KBM-7 (cell line): ENCODE results near the gene SYNCRIP.
"Not testable (repeated sequence)": the region's sequence is repeated elsewhere in the genome, so short reads cannot be mapped to it uniquely, and the experiment has no call there.

ENCODE experiments used
- DNase-seq: peaks from one replicate; pipeline ENCODE4 v3.0.0-alpha.2; 2015
- in situ Hi-C: fragments of 300-500 bp; cut with MboI; formaldehyde crosslinking; loops from 2 replicates; pipeline ENCODE4 v1.14.3; 2020; ENCODE audit warnings: low sequenced_read_pairs, low pct_unique_long_range_greater_than_20kb, mixed read lengths

SYNCRIP gene

GRCh38 chr6:85642774-85643536 lies at the start of gene SYNCRIP:
Gene SYNCRIP (minus strand): TSS chr6:85642886. CDS start chr6:85641439, 1,447 bp downstream.
- DNase-seq = peak; percentile 98
- in situ Hi-C loops = no loop called here

DNA sequence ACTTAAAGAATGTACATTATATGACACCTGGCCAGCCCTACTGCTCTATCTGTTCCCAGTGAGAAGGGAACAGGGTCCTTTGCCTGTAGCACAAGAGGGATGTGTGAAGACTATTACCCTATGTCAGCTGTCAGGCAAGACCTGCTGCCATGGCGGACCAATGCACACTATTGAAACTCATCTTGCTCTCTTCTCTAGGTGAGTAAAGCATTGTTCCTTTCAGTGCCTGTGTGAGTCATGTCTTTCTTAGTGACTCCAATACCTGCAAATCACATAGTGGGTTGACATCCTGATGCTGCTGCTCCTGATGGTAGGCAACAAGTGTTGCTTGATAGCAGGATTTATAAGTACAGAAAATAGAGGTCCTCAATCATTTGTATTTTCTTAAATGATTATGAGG lies 48.8 kb upstream of the SYNCRIP start:
- DNase-seq = no peak
- in situ Hi-C loops = no loop called here

DNA sequence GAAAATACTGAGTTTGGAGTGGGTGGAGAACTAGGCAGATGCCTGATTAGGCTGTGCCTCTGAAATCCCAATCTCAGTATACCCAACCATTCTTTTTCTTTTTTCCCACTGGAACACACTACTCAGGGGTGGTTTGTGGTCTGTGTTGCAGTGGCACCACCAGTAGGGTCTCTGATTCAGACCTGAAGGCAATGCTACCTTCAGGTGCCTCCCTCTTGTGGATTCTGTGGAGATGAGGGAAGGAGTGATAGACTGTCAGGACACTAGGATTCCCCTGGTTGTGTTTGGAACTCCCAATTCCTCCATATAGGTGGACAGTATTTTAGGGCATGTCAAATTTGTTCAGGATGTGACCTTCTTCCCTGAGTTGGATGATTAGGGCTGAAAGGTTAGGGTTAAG lies 47.4 kb upstream of the SYNCRIP start:
- DNase-seq = no peak
- in situ Hi-C loops = no loop called here

GRCh38 chr6:85685713-85686112 lies 43.0 kb upstream of the SYNCRIP start:
- in situ Hi-C loops = no loop called here
- no peak for DNase-seq

- in situ Hi-C loops = no loop called here
These were observed 42.1 kb upstream of the SYNCRIP start for GRCh38 chr6:85684809-85685171.

GRCh38 chr6:85684133-85684808 lies 41.6 kb upstream of the SYNCRIP start:
- peak; percentile 42 for DNase-seq
- in situ Hi-C loops = no loop called here

More at GRCh38 chr6:85684809-85685171, 42.1 kb upstream of the SYNCRIP start:
- no peak for DNase-seq

- in situ Hi-C loops = not testable (repeated sequence)
- peak; percentile 32 for DNase-seq
These were observed 39.2 kb upstream of the SYNCRIP start for GRCh38 chr6:85681899-85682298.

- in situ Hi-C loops = no loop called here
- peak; percentile 60 for DNase-seq
These were observed 37.7 kb upstream of the SYNCRIP start for GRCh38 chr6:85680388-85680787.

- DNase-seq = no peak
- in situ Hi-C loops = no loop called here
These were observed 36.9 kb upstream of the SYNCRIP start for GRCh38 chr6:85679445-85680123.

DNA sequence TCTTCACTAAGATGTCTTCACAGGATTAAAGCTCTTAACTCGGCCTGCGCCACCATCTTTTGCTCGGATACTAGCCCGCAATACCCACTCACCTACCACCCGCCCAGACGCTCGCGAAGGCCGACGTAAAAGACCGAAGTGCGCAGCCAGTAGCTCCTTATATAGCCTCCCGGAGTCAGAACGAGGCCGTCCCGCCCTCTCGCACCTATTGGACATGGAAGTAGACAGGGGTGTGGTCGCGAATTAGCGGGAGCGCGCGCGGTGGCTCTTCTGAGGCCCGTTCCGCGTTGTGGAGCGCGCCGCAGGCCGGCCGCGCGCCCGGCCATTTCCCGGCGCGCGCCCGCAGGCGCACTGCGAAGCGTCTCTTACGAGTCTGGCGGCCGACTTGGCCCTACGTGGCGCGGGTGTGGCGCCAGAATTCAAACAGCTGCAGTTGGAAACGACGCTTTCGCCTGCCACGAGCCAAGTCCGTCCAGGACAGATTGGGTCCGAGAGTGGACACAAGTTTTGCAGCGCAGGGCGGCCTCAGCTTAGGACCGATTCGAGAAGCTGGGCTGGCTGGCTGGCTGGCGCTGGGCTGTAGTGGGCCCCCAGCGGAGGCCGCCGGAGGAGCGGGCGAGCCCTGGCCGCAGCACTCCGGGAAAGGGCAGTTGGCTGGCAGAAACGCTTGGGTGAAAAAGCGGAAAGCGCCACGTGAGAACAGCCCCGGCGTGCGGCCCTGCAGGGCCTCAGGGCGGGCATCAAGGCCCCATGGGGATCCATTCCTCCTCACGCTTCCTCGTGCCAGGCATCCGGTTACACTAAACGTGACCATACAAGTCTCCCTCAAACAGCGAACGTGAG lies 36.1 kb upstream of the SYNCRIP start:
- in situ Hi-C loops = no loop called here
- peak; percentile 99 for DNase-seq

DNA sequence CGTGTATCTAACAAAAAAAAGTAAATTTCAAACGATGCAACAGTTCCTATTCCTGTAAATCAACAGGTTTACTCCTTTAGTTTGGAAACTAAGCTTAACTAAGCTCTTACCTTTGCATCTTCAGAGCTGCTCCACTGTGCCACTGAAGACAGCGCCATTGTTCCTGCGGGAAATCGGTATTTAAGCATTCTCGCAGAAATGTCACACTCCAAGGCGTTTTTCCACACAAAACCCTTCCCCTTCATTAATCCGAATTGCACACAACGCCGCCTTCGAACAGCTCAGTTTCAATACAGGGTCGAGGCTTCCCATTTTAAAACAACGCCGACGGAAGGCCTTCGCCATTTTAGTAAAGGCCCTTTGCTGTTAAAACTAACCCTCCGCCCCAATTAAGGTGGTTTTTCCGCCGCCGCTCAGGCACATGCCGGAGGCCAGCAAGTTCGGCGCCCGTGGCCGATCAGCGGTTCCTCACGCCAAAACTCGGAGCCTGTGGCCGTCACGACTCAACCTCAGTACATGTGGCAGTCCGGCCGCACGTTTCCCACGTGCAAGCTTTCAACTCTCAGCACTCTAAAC lies 35.4 kb upstream of the SYNCRIP start:
- DNase-seq = no peak
- in situ Hi-C loops = no loop called here

DNA sequence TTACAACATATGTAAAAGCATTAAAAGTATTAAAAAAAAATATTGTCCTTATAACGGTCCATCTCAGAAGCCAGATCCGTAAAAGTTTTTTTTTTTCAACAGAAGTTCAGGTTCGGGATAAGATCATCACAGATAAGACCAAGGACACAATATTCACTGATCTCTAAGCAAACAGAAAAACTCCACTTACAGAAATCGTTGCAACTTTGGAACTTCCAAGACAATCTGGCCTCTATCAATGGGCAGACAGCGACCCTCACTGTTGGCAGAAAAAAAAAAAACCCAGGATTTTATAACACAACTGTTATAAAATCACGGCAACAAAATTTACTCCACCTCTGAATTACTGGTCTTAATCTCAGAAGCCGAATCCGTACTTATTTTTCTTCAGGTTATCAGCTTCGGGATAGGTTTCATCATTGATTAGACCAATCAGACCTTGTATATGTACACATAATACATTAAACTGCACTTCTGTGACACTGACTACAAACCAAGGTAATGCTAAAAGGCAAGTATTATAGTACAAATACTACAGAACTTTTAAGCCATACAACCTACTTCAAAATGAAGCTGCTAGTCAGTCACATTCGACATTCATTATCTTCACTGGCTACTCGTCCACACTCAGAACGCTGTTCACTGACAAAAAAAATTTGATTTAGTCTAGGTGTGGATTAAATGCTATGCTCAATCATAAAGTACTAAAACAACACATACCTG lies 34.7 kb upstream of the SYNCRIP start:
- DNase-seq = peak; percentile 61
- in situ Hi-C loops = no loop called here

DNA sequence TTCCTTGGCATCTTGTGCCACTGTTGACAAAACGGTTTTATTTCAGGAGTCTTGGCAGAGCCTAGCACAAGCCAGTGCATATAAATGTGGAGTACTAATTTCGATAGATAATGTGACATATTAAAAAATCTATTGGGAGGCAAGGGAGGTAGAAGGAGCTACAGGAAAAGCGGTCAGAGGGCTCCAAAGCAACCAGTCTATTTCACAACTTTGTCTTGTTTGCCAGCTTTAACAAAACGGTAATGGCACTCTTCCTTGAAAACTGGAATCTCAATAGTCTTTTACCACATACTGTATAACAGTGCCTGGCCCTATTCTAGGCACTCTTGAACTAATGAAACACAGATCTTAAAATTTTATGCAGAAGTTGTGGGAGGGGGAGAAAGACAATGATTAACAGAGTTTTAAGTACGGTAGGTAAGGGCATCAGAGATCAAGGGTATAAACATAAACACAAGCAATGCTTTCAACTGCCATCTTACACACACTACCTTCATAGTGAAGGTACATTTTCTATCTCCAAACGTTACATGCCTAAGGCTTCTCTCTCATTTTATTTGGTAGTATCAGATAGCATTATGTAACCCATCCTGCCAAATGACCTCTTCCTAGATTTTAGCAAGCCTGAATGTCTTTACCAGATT lies 33.5 kb upstream of the SYNCRIP start:
- DNase-seq = peak; percentile 28
- in situ Hi-C loops = no loop called here

DNA sequence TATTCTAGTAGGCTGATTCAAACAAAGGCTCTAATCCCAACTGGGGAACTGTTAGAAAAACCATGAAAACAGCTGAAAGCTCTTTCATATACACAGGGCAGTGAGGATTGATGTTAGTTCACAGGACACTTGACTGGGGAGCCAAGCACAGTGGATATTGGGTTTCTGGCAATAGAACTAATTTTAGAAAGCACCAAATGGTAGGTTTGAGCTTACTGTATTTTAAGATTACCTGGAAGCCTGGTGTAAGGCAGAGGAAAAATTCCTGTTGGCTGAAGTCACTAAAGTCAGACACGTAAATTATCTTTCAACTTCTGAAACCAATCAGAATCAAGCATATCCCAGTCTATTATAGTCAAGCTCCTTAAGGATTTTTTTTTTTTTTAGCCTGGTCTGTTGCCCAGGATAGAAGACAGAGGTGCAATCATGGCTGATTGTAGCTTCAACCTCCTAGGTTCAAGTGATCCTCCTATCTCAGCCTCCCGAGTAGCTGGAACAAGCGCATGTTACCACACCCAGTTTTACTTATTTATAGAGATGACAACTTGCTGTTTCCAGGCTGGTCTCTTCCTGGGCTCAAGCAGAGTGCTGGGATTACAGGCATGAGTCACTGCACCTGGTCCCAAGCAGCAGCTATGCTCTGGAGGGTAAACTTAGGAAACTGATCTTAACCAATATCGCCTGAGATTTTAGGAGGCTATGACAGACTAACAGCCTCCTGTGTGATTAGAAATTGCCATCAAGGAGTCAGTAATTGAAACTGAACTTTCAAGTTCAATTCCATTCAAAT lies 32.5 kb upstream of the SYNCRIP start:
- peak; percentile 32 for DNase-seq
- in situ Hi-C loops = no loop called here

GRCh38 chr6:85674604-85675003 lies 31.9 kb upstream of the SYNCRIP start:
- peak; percentile 36 for DNase-seq
- in situ Hi-C loops = no loop called here

- in situ Hi-C loops = no loop called here
- peak; percentile 45 for DNase-seq
These were observed 30.8 kb upstream of the SYNCRIP start for GRCh38 chr6:85673198-85674139.
